H1 (cell line): ENCODE data around the gene SNX3. TPM values are rescaled to one million over a fixed set of nuclear protein-coding genes. Genes with fewer than 3 reads are reported as not detected.

Experiments
- CTCF ChIA-PET: fragments of 300-600 bp; sonication (Branson Sonifier 250); formaldehyde crosslinking; loops from one replicate; lab custom pipeline; 2021; ENCODE audit not compliant: partially characterized antibody; lab: Charles Lee
- POLR2A ChIA-PET: fragments of 300-600 bp; sonication (Branson Sonifier 250); formaldehyde crosslinking; loops from one replicate; lab custom pipeline; 2021; ENCODE audit warnings: inconsistent platforms; ENCODE audit not compliant: partially characterized antibody; lab: Charles Lee
- DNase-seq, 2 experiments: peaks; one replicate each; pipeline versions ENCODE4 v3.0.0 to v3.0.0-alpha.2; 2010 to 2022; ENCODE audit warnings: low spot score in 2 of 2, low read depth in 1 of 2, mixed read lengths in 1 of 2
- FAIRE-seq: peaks from 2 replicates; lab custom pipeline; 2011; peaks lifted over from hg19 to GRCh38; lab: Jason Lieb, UNC
- H2AFZ ChIP-seq: 2 replicates; pipeline ENCODE4 v1.8.1; 2012; ENCODE audit warnings: low read length, inconsistent platforms
- H2AK5ac ChIP-seq: 2 replicates; pipeline ENCODE4 v1.6.1; 2013; ENCODE audit warnings: low read depth, low read length
- H2BK120ac ChIP-seq: replicated peaks from 2 replicates; pipeline ENCODE3; 2013; ENCODE audit warnings: low read depth, low read length, inconsistent platforms
- H2BK12ac ChIP-seq: 2 replicates; pipeline ENCODE4 v1.6.1; 2013; ENCODE audit warnings: low read depth, low read length
- H2BK15ac ChIP-seq: 2 replicates; pipeline ENCODE4 v1.6.1; 2013; ENCODE audit warnings: low read length
- H2BK20ac ChIP-seq: 2 replicates; pipeline ENCODE4 v1.6.1; 2013; ENCODE audit warnings: low read length
- H2BK5ac ChIP-seq: 2 replicates; pipeline ENCODE4 v1.6.1; 2013; ENCODE audit warnings: low read depth, low read length
- H3K14ac ChIP-seq: 2 replicates; pipeline ENCODE4 v1.6.1; 2013; ENCODE audit warnings: inconsistent platforms; ENCODE audit not compliant: insufficient read length
- H3K18ac ChIP-seq: 2 replicates; pipeline ENCODE4 v1.6.1; 2013; ENCODE audit warnings: low read length; ENCODE audit errors: extremely low read depth
- H3K23ac ChIP-seq: 2 replicates; pipeline ENCODE4 v1.6.1; 2013; ENCODE audit warnings: inconsistent platforms; ENCODE audit not compliant: insufficient read length
- H3K23me2 ChIP-seq: 2 replicates; pipeline ENCODE4 v1.6.1; 2013; ENCODE audit warnings: low read depth, low read length
- H3K27ac ChIP-seq: 2 replicates; pipeline ENCODE4 v1.6.1; 2011; ENCODE audit warnings: low read depth, low read length, inconsistent platforms
- H3K27me3 ChIP-seq, 4 experiments: replicated peaks in 1 of 4; 1 replicate in 1 of 4; 2 replicates in 3 of 4; pipeline versions ENCODE4 v1.6.1 to v1.8.1; 2011 to 2013; ENCODE audit warnings: low read length in 3 of 4, mild to moderate bottlenecking in 3 of 4, inconsistent platforms in 2 of 4, mixed read lengths in 2 of 4, moderate library complexity in 1 of 4; ENCODE audit not compliant: control insufficient read depth in 3 of 4, insufficient read depth in 3 of 4; ENCODE audit errors: extremely low read depth in 1 of 4
- H3K36me3 ChIP-seq, 4 experiments: 2 replicates each; pipeline versions ENCODE4 v1.6.1 to v1.8.1; 2011 to 2013; ENCODE audit warnings: mild to moderate bottlenecking in 4 of 4, low read length in 3 of 4, moderate library complexity in 2 of 4, control low read depth in 1 of 4, inconsistent platforms in 1 of 4; ENCODE audit not compliant: insufficient read depth in 4 of 4, control insufficient read depth in 2 of 4
- H3K4ac ChIP-seq: replicated peaks from 2 replicates; pipeline ENCODE3; 2013; ENCODE audit warnings: low read length, low read depth, mixed read lengths, inconsistent platforms; ENCODE audit not compliant: insufficient read length
- H3K4me1 ChIP-seq, 4 experiments: replicated peaks in 1 of 4; 1 replicate in 1 of 4; 2 replicates in 3 of 4; pipeline versions ENCODE4 v1.6.1 to v1.8.1; 2011 to 2013; ENCODE audit warnings: low read length in 3 of 4, inconsistent platforms in 2 of 4, mixed read lengths in 1 of 4; ENCODE audit not compliant: insufficient read depth in 4 of 4, control insufficient read depth in 3 of 4
- H3K4me2 ChIP-seq, 2 experiments: 2 replicates each; pipeline versions ENCODE4 v1.6.1 to v1.8.1; 2011 to 2013; ENCODE audit warnings: low read depth in 2 of 2, low read length in 2 of 2, control low read depth in 1 of 2, inconsistent platforms in 1 of 2, mild to moderate bottlenecking in 1 of 2; ENCODE audit not compliant: insufficient read depth in 1 of 2
- H3K4me3 ChIP-seq, 4 experiments: fragments of 200-600, 300-600 bp in 1 of 4; sonication (generic), shearing (Covaris generic), sonication (Bioruptor Twin) in 1 of 4; 2 replicates each; pipeline versions ENCODE4 v1.5.1 to v1.8.1; 2011 to 2016; ENCODE audit warnings: low read length in 4 of 4, low read depth in 3 of 4, control low read depth in 2 of 4, inconsistent platforms in 2 of 4, mild to moderate bottlenecking in 2 of 4, mixed read lengths in 1 of 4, moderate library complexity in 1 of 4; ENCODE audit not compliant: insufficient read depth in 2 of 4; ENCODE audit errors: extremely low read depth in 1 of 4
- H3K56ac ChIP-seq: replicated peaks from 2 replicates; pipeline ENCODE3; 2013; ENCODE audit warnings: low read depth, mild to moderate bottlenecking, mixed read lengths, low read length, inconsistent platforms; ENCODE audit not compliant: insufficient read length
- H3K79me1 ChIP-seq: 2 replicates; pipeline ENCODE4 v1.6.1; 2013; ENCODE audit warnings: low read depth, low read length, control low read depth
- H3K79me2 ChIP-seq, 2 experiments: 2 replicates each; pipeline versions ENCODE4 v1.6.1 to v1.8.1; 2012 to 2013; ENCODE audit warnings: low read length in 2 of 2, mild to moderate bottlenecking in 2 of 2, inconsistent platforms in 1 of 2; ENCODE audit not compliant: insufficient read depth in 2 of 2, control insufficient read depth in 1 of 2
- H3K9ac ChIP-seq, 4 experiments: replicated peaks in 1 of 4; 1 replicate in 1 of 4; 2 replicates in 3 of 4; pipeline versions ENCODE4 v1.6.1 to v1.8.1; 2011 to 2013; ENCODE audit warnings: low read depth in 3 of 4, low read length in 3 of 4, control low read depth in 2 of 4, mild to moderate bottlenecking in 2 of 4, moderate library complexity in 2 of 4, inconsistent platforms in 1 of 4; ENCODE audit errors: extremely low read depth in 1 of 4
- H3K9me3 ChIP-seq, 2 experiments: 2 replicates each; pipeline versions ENCODE4 v1.6.1 to v1.8.1; 2012 to 2013; ENCODE audit warnings: mild to moderate bottlenecking in 2 of 2, moderate library complexity in 2 of 2, control low read depth in 1 of 2, inconsistent platforms in 1 of 2, low read depth in 1 of 2, low read length in 1 of 2, mixed read lengths in 1 of 2; ENCODE audit not compliant: insufficient read depth in 2 of 2
- H4K20me1 ChIP-seq, 2 experiments: replicated peaks in 1 of 2; 2 replicates each; pipeline versions ENCODE3 to v1.8.1; 2011 to 2013; ENCODE audit warnings: inconsistent platforms in 2 of 2, low read length in 2 of 2, mild to moderate bottlenecking in 1 of 2; ENCODE audit not compliant: insufficient read depth in 2 of 2, control insufficient read depth in 1 of 2
- H4K5ac ChIP-seq: 2 replicates; pipeline ENCODE4 v1.6.1; 2013; ENCODE audit warnings: low read length, low read depth, mixed read lengths, inconsistent platforms; ENCODE audit not compliant: insufficient read length
- H4K8ac ChIP-seq: 2 replicates; pipeline ENCODE4 v1.8.0; 2013; ENCODE audit warnings: mild to moderate bottlenecking, moderate library complexity, low read length, inconsistent platforms; ENCODE audit not compliant: insufficient read depth; ENCODE audit errors: extremely low read depth
- H4K91ac ChIP-seq: replicated peaks from 2 replicates; pipeline ENCODE3; 2013; ENCODE audit warnings: low read length, mixed read lengths, inconsistent platforms; ENCODE audit not compliant: insufficient read length
- CBX8 ChIP-seq: fragments of 300-800, 300-1000 bp; sonication (generic); IDR thresholded peaks from 2 replicates; pipeline ENCODE4 v1.7.1; 2016; ENCODE audit warnings: low read depth, low read length, borderline replicate concordance
- CREB1 ChIP-seq: IDR thresholded peaks from 2 replicates; pipeline ENCODE4 v1.6.1; 2012; ENCODE audit warnings: inconsistent platforms
- GTF2F1 ChIP-seq: IDR thresholded peaks from 2 replicates; pipeline ENCODE4 v1.6.1; 2012; ENCODE audit warnings: low read depth, low read length, improper control_type of control experiment, borderline replicate concordance
- POLR2A ChIP-seq, 2 experiments: IDR thresholded peaks; 1 replicate in 1 of 2; 2 replicates in 1 of 2; pipeline ENCODE4 v1.6.1; 2011; ENCODE audit warnings: low read depth in 2 of 2, low read length in 2 of 2, mild to moderate bottlenecking in 2 of 2; ENCODE audit errors: control extremely low read depth in 1 of 2
- POU5F1 ChIP-seq: IDR thresholded peaks from 2 replicates; pipeline ENCODE4 v1.6.1; 2011; ENCODE audit warnings: low read depth, mild to moderate bottlenecking, low read length, moderate library complexity
- RNF2 ChIP-seq: fragments of 200-900, 300-1000 bp; sonication (generic); IDR thresholded peaks from 2 replicates; pipeline ENCODE4 v1.7.1; 2016; ENCODE audit warnings: borderline replicate concordance, low read depth, mild to moderate bottlenecking, antibody characterized with exemption, low read length; ENCODE audit not compliant: poor library complexity, severe bottlenecking; ENCODE audit errors: missing control alignments
- SIN3A ChIP-seq, 2 experiments: IDR thresholded peaks in 1 of 2; conservative IDR thresholded peaks in 1 of 2; 2 replicates each; pipeline ENCODE4 v1.6.1; 2011 to 2012; ENCODE audit warnings: low read length in 2 of 2, improper control_type of control experiment in 1 of 2, low read depth in 1 of 2, mild to moderate bottlenecking in 1 of 2
- SIRT6 ChIP-seq: IDR thresholded peaks from one replicate; pipeline ENCODE4 v1.7.1; 2012; ENCODE audit warnings: low read length, inconsistent platforms
- SP2 ChIP-seq: IDR thresholded peaks from 2 replicates; pipeline ENCODE4 v1.6.1; 2012; ENCODE audit warnings: mild to moderate bottlenecking, low read length, inconsistent platforms
- WGBS, 2 experiments: shearing (Covaris generic) in 1 of 2; methylation state at CpG; one replicate each; pipeline versions ENCODE4 v1.1.6 to v1.1.7; 2013 to 2015; ENCODE audit warnings: low lambda C conversion rate in 2 of 2, mixed read lengths in 2 of 2, inconsistent platforms in 1 of 2, low coverage in 1 of 2, missing lambda C conversion rate in 1 of 2; ENCODE audit not compliant: insufficient replicate concordance in 2 of 2, insufficient coverage in 1 of 2, insufficient read length in 1 of 2; ENCODE audit errors: extremely low coverage in 1 of 2, missing lambda C conversion rate in 1 of 2; 5-methylcytosine and 5-hydroxymethylcytosine counted together
- polyA plus RNA-seq, 7 experiments: library from polyadenylated mRNA; depleted of rRNA in 3 of 7; stranded (reverse) in 5 of 7; unstranded in 2 of 7; fragments of >200 nt in 5 of 7; fragments of 200-250 nt in 2 of 7; gene quantifications; 1 replicate in 5 of 7; 2 replicates in 1 of 7; 4 replicates in 1 of 7; pipeline versions ENCODE4 v1.2.1 to v1.2.3, GENCODE V29; 2011 to 2013; ENCODE audit warnings: missing spikeins in 2 of 7, mixed read lengths in 2 of 7
- total RNA-seq: library from RNA; stranded (reverse); fragmentation: NEBNext Ultra II Directional; extraction: Animal tissue kit (Norgen Biotek cat#: 25700); gene quantifications from 2 replicates; pipeline ENCODE4 v1.2.1, GENCODE V29; 2021

Gene SNX3
- total and polyA plus RNA-seq, 2 of the 8 experiments (the other 6 are each of a cell fraction or from before 2014, with no cell fraction given): 72.5 to 150 TPM

- H3K9ac ChIP-seq: peak overlapping the region in 3 of 4 experiments; percentile 79 to 89 (median 86); a peak in 3 of 7 replicates
- 0 out of 7 replicates have a peak, but pooled peaks cover 0 to 2% (median 0%) of the 10 kb centered on the region in 4 experiments for H3K4me1 ChIP-seq
- H3K23me2 ChIP-seq: no peaks in the 10 kb centered on the region
- H4K20me1 ChIP-seq: no peaks in the 10 kb centered on the region
- H3K79me2 ChIP-seq: peaks cover 0 to 5% of the 10 kb centered on the region in 2 experiments; a peak in 1 of 4 replicates
- no peak overlapping the region for H3K23ac ChIP-seq
- H4K8ac ChIP-seq: 0 out of 2 replicates have a peak overlapping the region, but pooled peaks have one; percentile 95
- H2BK120ac ChIP-seq: no peak overlapping the region
- H3K9me3 ChIP-seq: no peaks in the 10 kb centered on the region
- H3K4me3 ChIP-seq: peak overlapping the region; percentile 74 to 94 (median 84)
- 66% methylated on average over 7 of the region's 7 CpGs; no CpG with 5 or more reads in 1 of the 2 experiments for WGBS, 2 experiments
- no peak overlapping the region for H2BK15ac ChIP-seq
- CTCF ChIA-PET: interaction anchor here (1.2 kb wide), 1 partner anchor 199 kb away, joined by 3 read pairs; no protein-coding TSS in a partner anchor
- peak overlapping the region; percentile 83 for H2AFZ ChIP-seq
- peak overlapping the region; percentile 98; the same call in 1 of the 2 replicates for H2BK5ac ChIP-seq
- H3K56ac ChIP-seq: peak overlapping the region; percentile 9
- TF ChIP-seq POU5F1 (no peak), SIN3A (conservative IDR thresholded peaks at IDR 0.05 in 1 of 2, IDR thresholded peaks at IDR 0.05 in 1 of 2; ENCODE audit: low read depth in 1 of 2, low read length in 2 of 2) (no peak), CREB1 (no peak), SIRT6 (no peak), POLR2A (IDR thresholded peaks at IDR 0.05; ENCODE audit: control extremely low read depth in 1 of 2, low read depth in 2 of 2, low read length in 2 of 2) (no peak), SP2 (no peak), RNF2 (no peak), GTF2F1 (no peak), CBX8 (no peak)
- no peak for DNase-seq
- no peak overlapping the region for H4K91ac ChIP-seq
- H3K14ac ChIP-seq: no peak overlapping the region
- H3K27ac ChIP-seq: no peak overlapping the region
- no peak overlapping the region for H3K18ac ChIP-seq
- H3K27me3 ChIP-seq: no peaks in the 10 kb centered on the region
- H3K36me3 ChIP-seq: no peaks in the 10 kb centered on the region
- H3K79me1 ChIP-seq: no peaks in the 10 kb centered on the region
- H4K5ac ChIP-seq: no peak overlapping the region
- H3K4me2 ChIP-seq: peak overlapping the region; percentile 63 to 87
- H2AK5ac ChIP-seq: no peak overlapping the region
- no peak for FAIRE-seq
- H2BK20ac ChIP-seq: no peak overlapping the region
- H3K4ac ChIP-seq: no peak overlapping the region
- POLR2A ChIA-PET: interaction anchor here (0.7 to 2.0 kb wide), 9 partner anchors 9 to 180 kb away, joined by 3 to 19 read pairs (median 4); partner anchors contain the start of gene SNX3
- no peak overlapping the region for H2BK12ac ChIP-seq
These were observed 34.8 kb upstream of the SNX3 start for GRCh38 chr6:108295676-108296075.
